DND-41 (cell line): ENCODE results near the gene COL4A1.

Experiments
- ATAC-seq: fragments of 200-7000 bp; cut with Tn5 transposase; 3 replicates; pipeline ENCODE4 v1.9.1; 2021; ENCODE audit warnings: low read depth; ENCODE audit not compliant: insufficient read depth
- DNase-seq: peaks from one replicate; pipeline ENCODE4 v3.0.0-alpha.2; 2020
- H2AFZ ChIP-seq: 2 replicates; pipeline ENCODE4 v1.6.0; 2012; ENCODE audit warnings: low read depth, low read length
- H3K27ac ChIP-seq: 2 replicates; pipeline ENCODE4 v1.5.1; 2012; ENCODE audit warnings: low read length, inconsistent platforms
- H3K27me3 ChIP-seq: fragments of 200-600 bp; sonication (generic); 2 replicates; pipeline ENCODE4 v1.6.0; 2012; ENCODE audit warnings: low read length, mild to moderate bottlenecking, inconsistent platforms; ENCODE audit not compliant: insufficient read depth, poor library complexity
- H3K36me3 ChIP-seq: 2 replicates; pipeline ENCODE4 v1.5.1; 2012; ENCODE audit warnings: low read length, inconsistent platforms; ENCODE audit not compliant: insufficient read depth
- H3K4me1 ChIP-seq: 2 replicates; pipeline ENCODE4 v1.5.1; 2012; ENCODE audit warnings: mild to moderate bottlenecking, low read length; ENCODE audit not compliant: insufficient read depth
- H3K4me2 ChIP-seq: 2 replicates; pipeline ENCODE4 v1.6.0; 2012; ENCODE audit warnings: mild to moderate bottlenecking, moderate library complexity, low read length, inconsistent platforms; ENCODE audit not compliant: insufficient read depth
- H3K4me3 ChIP-seq, 2 experiments: fragments of 200-600 bp in 1 of 2; shearing (Covaris generic) in 1 of 2; 2 replicates each; pipeline ENCODE4 v1.5.1; 2012 to 2016; ENCODE audit warnings: inconsistent platforms in 2 of 2, low read length in 2 of 2, mild to moderate bottlenecking in 2 of 2, low read depth in 1 of 2, moderate library complexity in 1 of 2
- H3K79me2 ChIP-seq: 2 replicates; pipeline ENCODE4 v1.6.0; 2012; ENCODE audit warnings: low read length, inconsistent platforms; ENCODE audit not compliant: insufficient read depth
- H3K9ac ChIP-seq: 2 replicates; pipeline ENCODE4 v1.6.0; 2012; ENCODE audit warnings: low read depth, mild to moderate bottlenecking, inconsistent platforms, low read length, moderate library complexity
- H3K9me3 ChIP-seq: 2 replicates; pipeline ENCODE4 v1.5.1; 2012; ENCODE audit warnings: low read length, moderate library complexity, mild to moderate bottlenecking, inconsistent platforms; ENCODE audit not compliant: insufficient read depth, severe bottlenecking
- H4K20me1 ChIP-seq: 2 replicates; pipeline ENCODE4 v1.6.0; 2012; ENCODE audit warnings: low read length; ENCODE audit not compliant: insufficient read depth
- CTCF ChIP-seq: IDR thresholded peaks from 2 replicates; pipeline ENCODE4 v1.5.1; 2012; ENCODE audit warnings: borderline replicate concordance, low read length, moderate library complexity, mild to moderate bottlenecking; ENCODE audit not compliant: poor library complexity, severe bottlenecking; ENCODE audit errors: extremely low read depth
- EZH2 ChIP-seq: IDR thresholded peaks from 3 replicates; pipeline ENCODE4 v1.6.1; 2012; ENCODE audit warnings: borderline replicate concordance, low read depth, mild to moderate bottlenecking, moderate library complexity, low read length, inconsistent platforms; ENCODE audit not compliant: severe bottlenecking

The COL4A1 gene

GRCh38 chr13:110192472-110192871, 114.5 kb downstream of the COL4A1 start:
- DNase-seq (no peak), ATAC-seq (no peak)
- peaks cover 7% of the 10 kb centered on the region; the same call in 1 of the 2 replicates for H3K4me1 ChIP-seq
- no peak overlapping the region for H3K9ac ChIP-seq
- no peak overlapping the region for H2AFZ ChIP-seq
- TF ChIP-seq EZH2 = no peak
- TF ChIP-seq CTCF = no peak
- H3K9me3 ChIP-seq = no peaks in the 10 kb centered on the region
- no peaks in the 10 kb centered on the region for H3K79me2 ChIP-seq
- no peak overlapping the region for H3K4me2 ChIP-seq
- H4K20me1 ChIP-seq = 0 out of 2 replicates have a peak, but pooled peaks cover 3% of the 10 kb centered on the region
- no peak overlapping the region for H3K27ac ChIP-seq
- H3K27me3 ChIP-seq = peaks cover 37% of the 10 kb centered on the region
- H3K36me3 ChIP-seq = no peaks in the 10 kb centered on the region
- H3K4me3 ChIP-seq = no peak overlapping the region

DNA sequence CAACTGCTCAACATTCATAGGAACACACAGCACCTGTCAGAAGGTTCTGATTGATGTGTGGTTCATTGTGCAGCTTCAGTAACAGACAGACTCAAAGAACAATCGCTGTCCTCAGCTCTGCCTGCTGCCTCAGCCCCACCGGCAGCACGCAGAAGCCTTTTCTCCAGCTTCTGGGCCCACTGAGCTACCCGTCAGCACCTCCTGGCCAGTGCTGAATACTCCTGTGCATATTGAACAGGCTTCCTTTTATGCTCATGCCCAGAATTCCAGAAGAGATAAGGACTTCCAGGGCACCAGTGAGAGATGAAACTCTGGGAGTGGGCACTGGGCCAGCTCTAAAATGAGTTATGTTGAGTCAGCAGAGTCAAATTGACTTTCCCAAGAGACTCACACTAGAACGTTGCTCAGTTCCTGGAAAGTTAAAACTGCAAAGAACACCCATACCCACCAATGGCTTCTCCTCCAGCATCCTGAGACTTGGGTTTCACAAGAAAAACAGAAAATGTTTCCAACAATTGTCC, 119.3 kb downstream of the COL4A1 start:
- no peak overlapping the region for H3K4me2 ChIP-seq
- ATAC-seq = peak; percentile 32; the same call in 2 of the 3 replicates
- no peak overlapping the region for H2AFZ ChIP-seq
- H3K36me3 ChIP-seq = no peaks in the 10 kb centered on the region
- H3K27me3 ChIP-seq = peaks cover 18% of the 10 kb centered on the region
- no peak for DNase-seq
- no peak overlapping the region for H3K9ac ChIP-seq
- no peaks in the 10 kb centered on the region for H3K9me3 ChIP-seq
- H3K27ac ChIP-seq = no peak overlapping the region
- H4K20me1 ChIP-seq = no peaks in the 10 kb centered on the region
- no peak overlapping the region for H3K4me3 ChIP-seq
- peaks cover 24% of the 10 kb centered on the region for H3K4me1 ChIP-seq
- TF ChIP-seq CTCF (no peak), EZH2 (no peak)
- no peaks in the 10 kb centered on the region for H3K79me2 ChIP-seq

GRCh38 chr13:110186231-110186855, 120.6 kb downstream of the COL4A1 start:
- no peaks in the 10 kb centered on the region for H3K9me3 ChIP-seq
- peaks cover 24% of the 10 kb centered on the region for H3K4me1 ChIP-seq
- TF ChIP-seq EZH2 = no peak
- no peak for TF ChIP-seq CTCF
- H3K36me3 ChIP-seq = no peaks in the 10 kb centered on the region
- H3K4me3 ChIP-seq = no peak overlapping the region
- H4K20me1 ChIP-seq = no peaks in the 10 kb centered on the region
- no peak overlapping the region for H3K27ac ChIP-seq
- no peak overlapping the region for H3K4me2 ChIP-seq
- H2AFZ ChIP-seq = no peak overlapping the region
- H3K27me3 ChIP-seq = peaks cover 14% of the 10 kb centered on the region
- no peak overlapping the region for H3K9ac ChIP-seq
- ATAC-seq (no peak), DNase-seq (no peak)
- no peaks in the 10 kb centered on the region for H3K79me2 ChIP-seq
